HG02981 (cell line): ENCODE measurements around the gene RNF169.

Source experiments
- ATAC-seq: cut with Tn5 transposase; IDR thresholded peaks from one replicate; pipeline ENCODE4 v1.9.1; 2021; ENCODE audit warnings: mild to moderate bottlenecking, moderate library complexity; ENCODE audit not compliant: unreplicated experiment

RNF169 gene

DNA sequence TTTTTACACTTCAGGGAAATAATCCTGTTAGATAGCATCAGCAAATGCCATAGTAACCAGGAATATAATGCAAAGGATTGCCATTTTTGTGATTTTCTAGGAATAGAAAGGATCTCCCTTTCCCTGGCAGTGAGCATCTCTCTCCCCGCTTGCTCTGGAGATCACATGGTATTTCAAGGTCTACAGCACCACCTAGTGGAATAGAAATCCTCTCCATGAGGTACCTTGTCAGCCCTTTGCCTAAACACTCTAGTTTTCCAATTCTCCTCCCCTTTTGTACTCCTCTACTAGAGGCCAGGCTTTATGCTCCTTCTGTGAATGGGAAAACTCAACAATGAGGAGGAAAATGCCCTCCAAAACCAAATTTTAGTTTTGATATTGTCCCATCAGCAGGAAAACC is 121.8 kb downstream of the RNF169 start:
- no peak for ATAC-seq

DNA sequence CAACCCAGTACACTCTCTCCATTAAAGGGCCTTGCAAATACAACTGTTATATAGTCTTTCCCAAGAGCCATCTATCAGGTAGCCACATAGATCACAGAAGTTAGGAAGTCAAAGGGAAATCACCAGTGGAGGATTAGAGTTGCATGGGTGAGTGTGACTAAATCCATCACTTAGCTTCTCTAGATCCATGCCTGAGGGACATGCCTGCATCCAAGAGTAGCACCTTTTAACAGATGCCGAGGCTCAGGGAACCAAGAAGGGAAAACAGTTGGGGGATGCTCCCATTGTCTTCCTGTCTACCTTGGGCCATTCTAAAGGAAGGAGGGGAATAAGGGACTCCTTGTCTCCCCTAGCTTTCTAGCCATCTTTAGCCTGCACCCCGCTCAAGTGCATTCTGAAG is 122.4 kb downstream of the RNF169 start:
- no peak for ATAC-seq

DNA sequence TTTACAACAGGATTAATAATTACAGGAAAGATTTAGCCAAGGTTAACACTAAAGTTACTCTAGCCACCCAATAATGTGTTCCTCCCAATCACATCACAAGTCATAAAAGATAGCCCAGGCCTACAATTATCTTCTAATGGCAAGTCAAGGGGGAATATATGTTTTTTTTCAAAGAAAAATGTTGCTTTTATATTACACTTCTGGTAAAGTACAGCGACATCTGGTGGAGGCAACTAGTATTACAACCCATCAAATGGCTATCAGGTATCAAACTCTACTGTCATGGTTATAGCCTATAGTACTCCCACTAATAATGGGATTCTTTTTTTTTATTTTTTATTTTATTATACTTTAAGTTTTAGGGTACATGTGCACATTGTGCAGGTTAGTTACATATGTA is 128.5 kb downstream of the RNF169 start:
- ATAC-seq, result no peak
